Activated B cell treated with CpG ODN at 0.5 μM for 24 hours (primary cell): Measurements from ENCODE around the gene ATP12A. TPM values are rescaled to one million over a fixed set of nuclear protein-coding genes. Genes with fewer than 3 reads are reported as not detected.

Source experiments
- ATAC-seq: fragments of 200-7000 bp; cut with Tn5 transposase; one replicate; pipeline ENCODE4 v1.10.0; 2021; ENCODE audit warnings: low read depth, mild to moderate bottlenecking, moderate library complexity
- CTCF ChIA-PET: fragments of 350-600 bp; sonication (Branson Sonifier 250); formaldehyde crosslinking; loops from one replicate; lab custom pipeline; 2021; ENCODE audit warnings: antibody characterized with exemption; lab: Charles Lee
- POLR2A ChIA-PET: fragments of 350-600 bp; sonication (Branson Sonifier 250); formaldehyde crosslinking; loops from one replicate; lab custom pipeline; 2021; ENCODE audit warnings: antibody characterized with exemption; lab: Charles Lee
- DNase-seq: peaks from one replicate; pipeline ENCODE4 v3.0.0; 2022
- H3K27ac Mint-ChIP-seq: one replicate; pipeline ENCODE4 v1.8.0; 2020; ENCODE audit warnings: mixed read lengths
- H3K27me3 Mint-ChIP-seq: one replicate; pipeline ENCODE4 v1.8.0; 2021; ENCODE audit warnings: mixed read lengths
- H3K36me3 Mint-ChIP-seq: one replicate; pipeline ENCODE4 v1.8.0; 2021; ENCODE audit warnings: low read depth, mixed read lengths
- H3K4me1 Mint-ChIP-seq: one replicate; pipeline ENCODE4 v1.8.0; 2021; ENCODE audit warnings: mixed read lengths
- H3K4me3 Mint-ChIP-seq: one replicate; pipeline ENCODE4 v1.8.0; 2020; ENCODE audit warnings: mild to moderate bottlenecking, mixed read lengths
- H3K9me3 Mint-ChIP-seq: one replicate; pipeline ENCODE4 v1.8.0; 2020; ENCODE audit warnings: mixed read lengths
- intact Hi-C: fragments of 100-400 bp; cut with micrococcal nuclease; formaldehyde crosslinking; loops from one replicate; pipeline ENCODE4 v1.15.1; 2024
- total RNA-seq: library from RNA; stranded (reverse); gene quantifications from 2 replicates; pipeline ENCODE4 v1.2.3, GENCODE V29; 2022
- TF ChIP-seq, protein P1 (sequence below): fragments of 200-600 bp; IDR thresholded peaks from one replicate; pipeline ENCODE4 v1.8.0; 2022; ENCODE audit warnings: antibody characterized with exemption, mild to moderate bottlenecking

Gene ATP12A
- total RNA-seq, 1 donor from 2014 or later, result not detected

DNA sequence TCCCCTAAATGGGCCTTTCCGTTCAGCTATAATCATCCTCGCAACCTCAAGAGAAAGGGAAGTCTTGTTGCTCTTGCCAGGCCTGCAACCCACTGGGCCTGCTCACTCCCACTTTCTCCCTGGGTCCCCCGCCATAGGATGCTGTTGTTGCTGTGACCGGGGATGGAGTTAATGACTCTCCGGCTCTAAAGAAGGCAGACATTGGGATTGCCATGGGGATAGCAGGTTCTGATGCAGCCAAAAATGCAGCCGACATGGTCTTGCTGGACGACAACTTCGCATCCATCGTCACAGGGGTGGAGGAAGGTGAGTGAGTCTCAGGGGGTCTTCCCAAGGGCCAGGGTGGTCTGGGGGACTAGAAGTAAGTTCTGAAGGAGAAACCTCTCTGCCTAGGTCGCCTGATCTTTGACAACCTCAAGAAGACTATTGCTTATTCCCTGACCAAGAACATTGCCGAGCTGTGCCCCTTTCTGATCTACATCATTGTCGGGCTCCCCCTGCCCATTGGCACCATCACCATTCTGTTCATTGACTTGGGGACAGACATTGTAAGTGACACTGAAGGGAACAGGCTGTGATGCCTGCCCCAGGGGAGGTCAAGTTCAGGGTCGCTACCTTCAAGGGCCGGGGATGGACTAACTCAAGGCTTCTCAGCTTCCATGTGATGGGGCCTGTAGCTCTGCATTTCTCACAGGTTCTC is 26.8 kb downstream of the ATP12A start:
- Mint-ChIP-seq H3K27ac (no peak overlapping the region), H3K9me3 (no peaks in the 10 kb centered on the region), H3K4me3 (no peak overlapping the region), H3K36me3 (no peaks in the 10 kb centered on the region), H3K4me1 (peaks cover 11% of the 10 kb centered on the region), H3K27me3 (peaks cover 6% of the 10 kb centered on the region)
- ChIA-PET CTCF (interaction anchor here (0.9 to 1.3 kb wide), 2 partner anchors 13 to 20 kb away, joined by 3 to 4 read pairs; no protein-coding TSS in a partner anchor), POLR2A (no interaction called here)
- TF ChIP-seq, protein P1, sequence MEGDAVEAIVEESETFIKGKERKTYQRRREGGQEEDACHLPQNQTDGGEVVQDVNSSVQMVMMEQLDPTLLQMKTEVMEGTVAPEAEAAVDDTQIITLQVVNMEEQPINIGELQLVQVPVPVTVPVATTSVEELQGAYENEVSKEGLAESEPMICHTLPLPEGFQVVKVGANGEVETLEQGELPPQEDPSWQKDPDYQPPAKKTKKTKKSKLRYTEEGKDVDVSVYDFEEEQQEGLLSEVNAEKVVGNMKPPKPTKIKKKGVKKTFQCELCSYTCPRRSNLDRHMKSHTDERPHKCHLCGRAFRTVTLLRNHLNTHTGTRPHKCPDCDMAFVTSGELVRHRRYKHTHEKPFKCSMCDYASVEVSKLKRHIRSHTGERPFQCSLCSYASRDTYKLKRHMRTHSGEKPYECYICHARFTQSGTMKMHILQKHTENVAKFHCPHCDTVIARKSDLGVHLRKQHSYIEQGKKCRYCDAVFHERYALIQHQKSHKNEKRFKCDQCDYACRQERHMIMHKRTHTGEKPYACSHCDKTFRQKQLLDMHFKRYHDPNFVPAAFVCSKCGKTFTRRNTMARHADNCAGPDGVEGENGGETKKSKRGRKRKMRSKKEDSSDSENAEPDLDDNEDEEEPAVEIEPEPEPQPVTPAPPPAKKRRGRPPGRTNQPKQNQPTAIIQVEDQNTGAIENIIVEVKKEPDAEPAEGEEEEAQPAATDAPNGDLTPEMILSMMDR, result no peak
- intact Hi-C loops, result no loop called here
- DNase-seq, result no peak
- ATAC-seq, result no peak

DNA sequence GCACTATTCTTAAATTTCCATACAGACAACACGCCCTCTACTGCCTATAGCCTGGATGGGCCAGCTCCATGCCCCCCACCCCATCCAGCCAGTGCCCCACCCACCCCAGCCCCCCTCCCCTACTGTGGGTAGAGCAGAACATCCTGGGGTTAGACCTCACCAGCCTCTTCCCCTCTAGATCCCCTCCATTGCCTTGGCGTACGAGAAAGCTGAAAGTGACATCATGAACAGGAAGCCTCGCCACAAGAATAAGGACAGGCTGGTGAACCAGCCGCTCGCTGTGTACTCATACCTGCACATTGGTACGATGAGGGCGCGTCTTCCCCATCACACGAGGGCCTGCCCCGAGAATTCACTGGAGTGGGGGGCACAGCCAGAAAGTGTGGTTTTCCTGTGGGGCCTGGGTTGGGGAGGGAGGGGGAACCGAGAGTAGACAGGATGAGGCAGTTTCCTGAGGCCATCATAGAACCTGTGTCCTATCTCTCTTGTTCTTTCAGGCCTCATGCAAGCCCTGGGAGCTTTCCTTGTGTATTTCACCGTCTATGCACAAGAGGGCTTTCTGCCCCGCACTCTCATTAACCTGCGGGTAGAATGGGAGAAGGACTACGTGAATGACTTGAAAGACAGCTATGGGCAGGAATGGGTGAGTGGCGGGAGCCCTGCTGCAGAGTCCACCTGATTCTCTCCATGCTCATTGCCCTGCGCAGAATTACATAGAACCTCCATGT is 29.1 kb downstream of the ATP12A start:
- ATAC-seq (peak; percentile 54), DNase-seq (no peak)
- ChIA-PET POLR2A (no interaction called here), CTCF (no interaction called here)
- Mint-ChIP-seq H3K4me3 (peak overlapping the region; percentile 33), H3K27ac (no peak overlapping the region), H3K27me3 (peaks cover 6% of the 10 kb centered on the region), H3K36me3 (no peaks in the 10 kb centered on the region), H3K9me3 (no peaks in the 10 kb centered on the region), H3K4me1 (peaks cover 11% of the 10 kb centered on the region)
- intact Hi-C loops, result no loop called here
- TF ChIP-seq, protein P1, result no peak

DNA sequence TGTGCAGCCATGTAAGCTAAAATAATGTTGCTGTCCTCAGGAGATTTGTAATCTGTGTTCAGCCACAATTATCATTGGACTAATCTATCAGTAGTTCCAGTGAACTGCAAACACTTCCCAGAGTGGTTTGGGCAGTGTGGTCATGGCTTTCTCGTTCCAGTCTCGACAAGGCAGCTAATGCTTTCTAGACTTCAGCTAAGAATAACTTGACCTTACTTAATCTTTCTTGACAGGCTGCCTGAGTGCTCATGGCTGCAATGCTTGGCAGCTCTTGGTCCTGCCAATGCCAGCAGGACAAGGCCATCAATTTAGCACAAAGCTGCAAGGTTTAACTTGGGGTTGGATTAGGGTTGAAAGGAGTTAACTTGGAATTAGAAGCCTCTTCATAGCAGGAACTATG is 32.8 kb downstream of the ATP12A start:
- H3K4me1 Mint-ChIP-seq, result peaks cover 11% of the 10 kb centered on the region
- DNase-seq, result no peak
- POLR2A ChIA-PET, result no interaction called here
- H3K27me3 Mint-ChIP-seq, result peaks cover 5% of the 10 kb centered on the region
- CTCF ChIA-PET, result interaction anchor here (1.2 to 2.0 kb wide), 3 partner anchors 19 to 282 kb away, joined by 3 to 4 read pairs (median 3); no protein-coding TSS in a partner anchor
- no peak overlapping the region for H3K4me3 Mint-ChIP-seq
- H3K27ac Mint-ChIP-seq, result no peak overlapping the region
- no peak for ATAC-seq
- intact Hi-C loops, result no loop called here
- TF ChIP-seq, protein P1, result no peak
- H3K9me3 Mint-ChIP-seq, result no peaks in the 10 kb centered on the region
- no peaks in the 10 kb centered on the region for H3K36me3 Mint-ChIP-seq

DNA sequence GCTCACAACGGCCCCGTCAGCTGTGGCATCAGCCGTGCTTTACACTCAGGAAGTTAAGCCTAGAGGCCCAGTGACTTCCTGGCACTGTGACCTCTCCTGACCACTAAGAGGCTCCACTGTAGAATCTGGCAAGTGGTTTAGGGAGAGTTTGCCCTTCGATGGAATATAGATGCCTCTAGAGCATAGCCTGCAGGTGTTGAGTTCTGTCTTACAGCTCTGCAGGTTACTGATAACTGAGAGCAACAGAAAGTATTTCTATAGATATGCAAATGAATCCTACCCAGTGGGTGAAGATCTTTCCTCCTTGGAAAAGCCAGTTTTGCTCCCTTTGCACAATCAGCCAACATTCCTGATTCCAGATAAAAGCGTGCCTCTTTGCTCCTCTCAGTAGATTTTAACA is 35.8 kb downstream of the ATP12A start:
- intact Hi-C loops, result no loop called here
- TF ChIP-seq, protein P1, result no peak
- no peaks in the 10 kb centered on the region for H3K4me1 Mint-ChIP-seq
- ChIA-PET CTCF (interaction anchor here (0.9 kb wide), 1 partner anchor 11 kb away, joined by 3 read pairs; no protein-coding TSS in a partner anchor), POLR2A (no interaction called here)
- H3K27me3 Mint-ChIP-seq, result peaks cover 5% of the 10 kb centered on the region
- H3K9me3 Mint-ChIP-seq, result no peaks in the 10 kb centered on the region
- ATAC-seq (no peak), DNase-seq (no peak)
- no peak overlapping the region for H3K4me3 Mint-ChIP-seq
- H3K27ac Mint-ChIP-seq, result no peak overlapping the region
- no peaks in the 10 kb centered on the region for H3K36me3 Mint-ChIP-seq

DNA sequence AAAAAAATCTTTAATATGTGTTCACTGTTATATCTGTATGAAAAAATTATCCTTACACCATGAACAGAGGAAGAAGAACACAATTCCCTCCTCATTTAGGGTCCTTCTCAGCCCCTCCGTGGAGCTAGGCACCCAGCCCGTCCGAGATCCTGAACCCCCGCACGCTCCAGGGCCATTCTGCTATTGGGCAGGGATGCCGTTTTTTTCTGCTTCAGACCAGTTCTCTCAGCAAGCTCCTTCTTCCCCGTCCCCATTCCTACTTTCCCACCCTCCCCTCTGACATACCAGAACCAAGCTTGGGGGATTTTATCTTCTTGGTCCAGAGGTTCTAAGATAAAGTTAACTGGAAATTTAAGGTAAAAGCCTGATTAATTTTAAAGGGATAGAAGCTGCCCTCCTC is 36.2 kb downstream of the ATP12A start:
- no peak overlapping the region for H3K27ac Mint-ChIP-seq
- ChIA-PET CTCF (interaction anchor here (0.9 kb wide), 1 partner anchor 10 kb away, joined by 3 read pairs; no protein-coding TSS in a partner anchor), POLR2A (no interaction called here)
- intact Hi-C loops, result no loop called here
- H3K27me3 Mint-ChIP-seq, result peaks cover 5% of the 10 kb centered on the region
- DNase-seq (no peak), ATAC-seq (no peak)
- H3K36me3 Mint-ChIP-seq, result no peaks in the 10 kb centered on the region
- H3K9me3 Mint-ChIP-seq, result no peaks in the 10 kb centered on the region
- TF ChIP-seq, protein P1, result no peak
- H3K4me1 Mint-ChIP-seq, result no peaks in the 10 kb centered on the region
- H3K4me3 Mint-ChIP-seq, result no peak overlapping the region
